Progenitor cell of endocrine pancreas (in vitro differentiated cells): ENCODE measurements around the gene CNN3. TPM values are rescaled to one million over a fixed set of nuclear protein-coding genes. Genes with fewer than 3 reads are reported as not detected.

Experiments
- DNase-seq: peaks from one replicate; pipeline ENCODE4 v3.0.0; 2021; ENCODE audit warnings: low spot score; ENCODE audit not compliant: unreplicated experiment
- H3K27ac Mint-ChIP-seq: 2 replicates; pipeline ENCODE4 v1.8.0; 2021; ENCODE audit warnings: mild to moderate bottlenecking, moderate library complexity, mixed read lengths
- H3K27me3 Mint-ChIP-seq: 2 replicates; pipeline ENCODE4 v1.8.0; 2021; ENCODE audit warnings: mixed read lengths
- H3K36me3 Mint-ChIP-seq: 2 replicates; pipeline ENCODE4 v1.8.0; 2022; ENCODE audit warnings: mixed read lengths; ENCODE audit not compliant: insufficient read depth
- H3K4me1 Mint-ChIP-seq: 2 replicates; pipeline ENCODE4 v1.8.0; 2021; ENCODE audit warnings: low read depth, mixed read lengths
- H3K4me3 Mint-ChIP-seq: 2 replicates; pipeline ENCODE4 v1.8.0; 2021; ENCODE audit warnings: low read depth, mild to moderate bottlenecking, moderate library complexity, mixed read lengths
- H3K9me3 Mint-ChIP-seq: 2 replicates; pipeline ENCODE4 v1.8.0; 2021; ENCODE audit warnings: low read depth, mixed read lengths
- CTCF ChIP-seq: fragments of 200-600 bp; sonication (generic); IDR thresholded peaks from one replicate; pipeline ENCODE4 v1.5.0; 2021; ENCODE audit warnings: antibody characterized with exemption, mild to moderate bottlenecking; ENCODE audit not compliant: unreplicated experiment
- total RNA-seq: library from RNA; stranded (reverse); gene quantifications from 2 replicates; pipeline ENCODE4 v1.2.1, GENCODE V29; 2021

Gene CNN3
- total RNA-seq, 1 donor from 2014 or later: 342 TPM

- Mint-ChIP-seq H3K27me3 (no peaks in the 10 kb centered on the region), H3K36me3 (peaks cover 13% of the 10 kb centered on the region), H3K4me3 (peak overlapping the region; percentile 99), H3K9me3 (peaks cover 3% of the 10 kb centered on the region), H3K27ac (peak overlapping the region; percentile 100), H3K4me1 (peaks cover 64% of the 10 kb centered on the region)
- DNase-seq: peak; percentile 55
- TF ChIP-seq CTCF: peak; percentile 61
Observed at GRCh38 chr1:94926126-94926914, 590 bp downstream of the CNN3 start.

GRCh38 chr1:94925561-94926125, 1.3 kb downstream of the CNN3 start:
- Mint-ChIP-seq H3K4me1 (peaks cover 68% of the 10 kb centered on the region), H3K36me3 (peaks cover 11% of the 10 kb centered on the region), H3K27ac (peak overlapping the region; percentile 100), H3K27me3 (no peaks in the 10 kb centered on the region), H3K4me3 (peak overlapping the region; percentile 99), H3K9me3 (no peaks in the 10 kb centered on the region)
- no peak for TF ChIP-seq CTCF
- DNase-seq: peak; percentile 81

DNA sequence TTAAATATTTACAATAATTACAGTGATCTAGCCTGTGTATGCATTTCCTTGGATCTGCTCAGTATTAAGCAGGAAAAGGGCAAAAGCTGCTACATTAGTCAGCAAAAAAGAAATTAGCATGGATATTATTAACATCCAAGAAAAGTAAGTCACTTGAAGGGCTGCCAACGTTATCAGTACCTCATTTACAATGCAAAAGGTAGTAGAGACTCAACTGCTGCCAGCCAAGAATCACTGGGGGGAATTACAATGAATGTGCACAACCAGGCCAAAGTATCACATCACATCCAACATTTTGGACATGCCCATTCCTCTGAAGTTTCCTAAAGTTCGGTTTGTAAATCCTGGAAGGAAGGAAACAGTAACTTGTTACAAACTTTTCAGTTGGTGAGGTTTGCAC, 1.9 kb downstream of the CNN3 start:
- H3K4me1 Mint-ChIP-seq: peaks cover 68% of the 10 kb centered on the region
- no peaks in the 10 kb centered on the region for H3K27me3 Mint-ChIP-seq
- H3K27ac Mint-ChIP-seq: peak overlapping the region; percentile 100
- peak overlapping the region; percentile 99 for H3K4me3 Mint-ChIP-seq
- peaks cover 11% of the 10 kb centered on the region for H3K36me3 Mint-ChIP-seq
- no peak for TF ChIP-seq CTCF
- H3K9me3 Mint-ChIP-seq: no peaks in the 10 kb centered on the region
- DNase-seq: no peak

GRCh38 chr1:94922761-94923331, 4.1 kb downstream of the CNN3 start:
- Mint-ChIP-seq H3K27ac (peak overlapping the region; percentile 67), H3K4me1 (peaks cover 59% of the 10 kb centered on the region)

More at GRCh38 chr1:94922761-94923331, 4.1 kb downstream of the CNN3 start:
- DNase-seq: no peak
- Mint-ChIP-seq H3K27me3 (no peaks in the 10 kb centered on the region), H3K4me3 (peak overlapping the region; percentile 99), H3K36me3 (peaks cover 11% of the 10 kb centered on the region), H3K9me3 (no peaks in the 10 kb centered on the region)
- TF ChIP-seq CTCF: no peak
